GM23338 (cell line): ENCODE data around the gene VPS13A. TPM values are rescaled to one million over a fixed set of nuclear protein-coding genes. Genes with fewer than 3 reads are reported as not detected.

Source experiments
- ATAC-seq: fragments of 200-7000 bp; cut with Tn5 transposase; 3 replicates; pipeline ENCODE4 v1.9.1; 2020
- DNase-seq: peaks from one replicate; pipeline ENCODE4 v3.0.0-alpha.2; 2015; ENCODE audit warnings: low spot score
- H2AFZ ChIP-seq: fragments of 200-600 bp; sonication (generic); 2 replicates; pipeline ENCODE4 v1.8.0; 2016; ENCODE audit warnings: antibody characterized with exemption, mild to moderate bottlenecking, moderate library complexity
- H3F3A ChIP-seq: fragments of 200-600 bp; sonication (generic); replicated peaks from 2 replicates; pipeline ENCODE4 v1.8.0; 2017; ENCODE audit warnings: antibody characterized with exemption, mixed run types, low read depth
- H3K27ac ChIP-seq: fragments of 200-600 bp; sonication (generic); 2 replicates; pipeline ENCODE4 v1.6.1; 2016; ENCODE audit warnings: low read depth
- H3K27me3 ChIP-seq: fragments of 200-600 bp; sonication (generic); 2 replicates; pipeline ENCODE4 v1.8.0; 2016; ENCODE audit warnings: mild to moderate bottlenecking, mixed run types, moderate library complexity; ENCODE audit not compliant: insufficient read depth
- H3K36me3 ChIP-seq: fragments of 200-600 bp; sonication (generic); 2 replicates; pipeline ENCODE4 v1.8.0; 2016; ENCODE audit warnings: mild to moderate bottlenecking; ENCODE audit not compliant: insufficient read depth
- H3K4me1 ChIP-seq: fragments of 200-600 bp; sonication (generic); 2 replicates; pipeline ENCODE4 v1.8.0; 2016; ENCODE audit warnings: mild to moderate bottlenecking, moderate library complexity; ENCODE audit not compliant: insufficient read depth
- H3K4me2 ChIP-seq: fragments of 200-600 bp; sonication (generic); 2 replicates; pipeline ENCODE4 v1.7.1; 2017; ENCODE audit warnings: mixed run types
- H3K4me3 ChIP-seq: fragments of 200-600 bp; sonication (generic); 2 replicates; pipeline ENCODE4 v1.6.1; 2016; ENCODE audit warnings: mixed run types
- H3K79me2 ChIP-seq: fragments of 200-600 bp; sonication (generic); replicated peaks from 2 replicates; pipeline ENCODE4 v1.8.0; 2017; ENCODE audit warnings: mild to moderate bottlenecking; ENCODE audit not compliant: insufficient read depth
- H3K9me2 ChIP-seq: fragments of 200-600 bp; sonication (generic); 2 replicates; pipeline ENCODE4 v1.8.0; 2017; ENCODE audit not compliant: insufficient read depth
- H4K20me1 ChIP-seq: fragments of 200-600 bp; sonication (generic); replicated peaks from 2 replicates; pipeline ENCODE4 v1.8.0; 2017; ENCODE audit warnings: mild to moderate bottlenecking; ENCODE audit not compliant: insufficient read depth
- H3K27ac Mint-ChIP-seq: 2 replicates; pipeline ENCODE4 v1.8.0; 2020; ENCODE audit warnings: inconsistent platforms, mild to moderate bottlenecking, moderate library complexity, mixed read lengths
- H3K27me3 Mint-ChIP-seq: 3 replicates; pipeline ENCODE4 v1.8.0; 2022; ENCODE audit warnings: low read depth, mild to moderate bottlenecking, moderate library complexity, mixed read lengths, inconsistent platforms; ENCODE audit not compliant: insufficient read depth, poor library complexity
- H3K36me3 Mint-ChIP-seq: 3 replicates; pipeline ENCODE4 v1.8.0; 2021; ENCODE audit warnings: low read depth, mild to moderate bottlenecking, inconsistent platforms, moderate library complexity, mixed read lengths
- H3K4me1 Mint-ChIP-seq: 3 replicates; pipeline ENCODE4 v1.8.0; 2020; ENCODE audit warnings: mild to moderate bottlenecking, inconsistent platforms, mixed read lengths
- H3K4me3 Mint-ChIP-seq: 3 replicates; pipeline ENCODE4 v1.8.0; 2021; ENCODE audit warnings: moderate library complexity, mild to moderate bottlenecking, inconsistent platforms, mixed read lengths
- H3K9me3 Mint-ChIP-seq: 3 replicates; pipeline ENCODE4 v1.8.0; 2020; ENCODE audit warnings: moderate library complexity, mild to moderate bottlenecking, inconsistent platforms, mixed read lengths
- ETS1 ChIP-seq: IDR thresholded peaks from 2 replicates; pipeline ENCODE4 v1.6.1; 2016; ENCODE audit warnings: antibody characterized with exemption
- EZH2phosphoT487 ChIP-seq: fragments of 200-600 bp; sonication (generic); IDR thresholded peaks from one replicate; pipeline ENCODE4 v1.8.1; 2018; ENCODE audit warnings: antibody characterized with exemption; ENCODE audit not compliant: unreplicated experiment
- JUNB ChIP-seq: IDR thresholded peaks from one replicate; pipeline ENCODE4 v1.6.1; 2016; ENCODE audit warnings: antibody characterized with exemption; ENCODE audit not compliant: unreplicated experiment
- STAT1 ChIP-seq: IDR thresholded peaks from one replicate; pipeline ENCODE4 v1.6.1; 2016; ENCODE audit warnings: antibody characterized with exemption; ENCODE audit not compliant: unreplicated experiment
- ZNF462 ChIP-seq: fragments of 250-450 bp; sonication (Bioruptor Pico); IDR thresholded peaks from 2 replicates; pipeline ENCODE4 v1.5.0; 2020; ENCODE audit warnings: mild to moderate bottlenecking, moderate library complexity
- polyA plus RNA-seq: library from polyadenylated mRNA; unstranded; fragments of >200 nt; fragmentation: Nextera tagmentation; extraction: Ambion mirVana; gene quantifications from 2 replicates; pipeline ENCODE4 v1.2.1, GENCODE V29; 2016
- total RNA-seq: library from RNA; depleted of rRNA; stranded (reverse); fragments of >200 nt; shearing (Covaris generic); gene quantifications from 2 replicates; pipeline ENCODE4 v1.2.3, GENCODE V29; 2014

VPS13A gene
- total and polyA plus RNA-seq, 2 experiments from 2014 or later = 45.9 to 68.1 TPM

- TF ChIP-seq ZNF462 (CRISPR knock-in tag) (no peak), JUNB (no peak)
These were observed 207.1 kb downstream of the VPS13A start (continued) for GRCh38 chr9:77384406-77384805.

- ATAC-seq (no peak), DNase-seq (no peak)
- no peak overlapping the region for H3K4me3 Mint-ChIP-seq
- no peaks in the 10 kb centered on the region for H3K79me2 ChIP-seq
- no peaks in the 10 kb centered on the region for H3K4me1 Mint-ChIP-seq
- no peaks in the 10 kb centered on the region for H4K20me1 ChIP-seq
- H3K4me2 ChIP-seq = no peak overlapping the region
- H2AFZ ChIP-seq = no peak overlapping the region
- no peaks in the 10 kb centered on the region for H3K36me3 Mint-ChIP-seq
- H3K9me2 ChIP-seq = no peaks in the 10 kb centered on the region
- H3K36me3 ChIP-seq = no peaks in the 10 kb centered on the region
- H3K27me3 Mint-ChIP-seq = no peaks in the 10 kb centered on the region
- H3K27ac ChIP-seq = no peak overlapping the region
- TF ChIP-seq ETS1 (no peak), STAT1 (no peak), EZH2phosphoT487 (no peak)
- no peaks in the 10 kb centered on the region for H3K27me3 ChIP-seq
- H3K4me1 ChIP-seq = no peaks in the 10 kb centered on the region
- H3F3A ChIP-seq = no peaks in the 10 kb centered on the region
- no peaks in the 10 kb centered on the region for H3K9me3 Mint-ChIP-seq
- H3K4me3 ChIP-seq = no peak overlapping the region
- H3K27ac Mint-ChIP-seq = no peak overlapping the region
These were observed 208.9 kb downstream of the VPS13A start for GRCh38 chr9:77386187-77386586.
